Measurements from ENCODE around the gene ZBTB4. TPM values are rescaled to one million over a fixed set of nuclear protein-coding genes. Genes with fewer than 3 reads are reported as not detected.

ZBTB4 gene
- total RNA-seq (10.9 TPM), polyA plus RNA-seq (29.5 TPM)
- long read RNA-seq, donor 1: 0 reads
- long read RNA-seq, donor 2: 0 reads
- long read RNA-seq, donor 3, full-length matches to known transcripts: 5 of 113 reads
- long read RNA-seq, donor 3, partial matches to known transcripts: 108 of 113 reads
- long read RNA-seq, donor 3, other reads (novel, unspliced or antisense): 0 of 113 reads
- long read RNA-seq, donor 4, full-length matches to known transcripts: 1 of 6 reads
- long read RNA-seq, donor 4, partial matches to known transcripts: 5 of 6 reads
- long read RNA-seq, donor 4, other reads (novel, unspliced or antisense): 0 of 6 reads
- long read RNA-seq, donor 5, full-length matches to known transcripts: 4 of 888 reads
- long read RNA-seq, donor 5, partial matches to known transcripts: 617 of 888 reads
- long read RNA-seq, donor 5, other reads (novel, unspliced or antisense): 267 of 888 reads
- long read RNA-seq, donor 6, full-length matches to known transcripts: 5 of 546 reads
- long read RNA-seq, donor 6, partial matches to known transcripts: 343 of 546 reads
- long read RNA-seq, donor 6, other reads (novel, unspliced or antisense): 198 of 546 reads
- long read RNA-seq, donor 7, partial matches to known transcripts: 14 of 14 reads
- long read RNA-seq, donor 7, other reads (novel, unspliced or antisense): 0 of 14 reads
- long read RNA-seq, donor 8, full-length matches to known transcripts: 2 of 2 reads
- long read RNA-seq, donor 8, partial matches to known transcripts: 0 of 2 reads
- long read RNA-seq, donor 8, other reads (novel, unspliced or antisense): 0 of 2 reads
- long read RNA-seq, donor 9, full-length matches to known transcripts: 1 of 1 reads
- long read RNA-seq, donor 9, partial matches to known transcripts: 0 of 1 reads
- long read RNA-seq, donor 9, other reads (novel, unspliced or antisense): 0 of 1 reads
- long read RNA-seq, donor 10, full-length matches to known transcripts: 2 of 69 reads
- long read RNA-seq, donor 10, partial matches to known transcripts: 58 of 69 reads
- long read RNA-seq, donor 10, other reads (novel, unspliced or antisense): 9 of 69 reads

GRCh38 chr17:7479213-7480088, at the start of gene ZBTB4:
Gene ZBTB4, minus strand, starts transcription at chr17:7479631. Its CDS starts 12,830 bp downstream, at chr17:7466801.
- peak in 4 of 9 donors; percentile 54 to 82 (median 62) for DNase-seq (ENCODE audit: low read depth in 6 of 9, low spot score in 9 of 9)
- Histone ChIP-seq H3K9me3 (ENCODE audit: control insufficient read depth in 2 of 2, insufficient read depth in 1 of 2, low read length in 1 of 2) (no peaks in the 10 kb centered on the region), H3K4me1 (ENCODE audit: control insufficient read depth in 2 of 2, insufficient read depth in 2 of 2, low read length in 2 of 2) (peaks cover 23 to 62% of the 10 kb centered on the region in 2 donors)

GRCh38 chr17:7528842-7529241, 49.4 kb upstream of the ZBTB4 start:
- H3K4me3 ChIP-seq (ENCODE audit: low read length in 2 of 2): no peak overlapping the region
- no peaks in the 10 kb centered on the region for H3K27me3 ChIP-seq (ENCODE audit: control insufficient read depth in 2 of 2, insufficient read depth in 1 of 2, low read length in 1 of 2)
- no peaks in the 10 kb centered on the region for H3K4me1 ChIP-seq (ENCODE audit: control insufficient read depth in 2 of 2, insufficient read depth in 2 of 2, low read length in 2 of 2)
- peaks cover 0 to 36% of the 10 kb centered on the region in 2 donors for H3K9me3 ChIP-seq (ENCODE audit: control insufficient read depth in 2 of 2, insufficient read depth in 1 of 2, low read length in 1 of 2)
- H3K27ac ChIP-seq (ENCODE audit: low read depth in 1 of 2, low read length in 1 of 2): no peak overlapping the region
- DNase-seq (ENCODE audit: low read depth in 6 of 9, low spot score in 9 of 9): no peak
- H3K36me3 ChIP-seq (ENCODE audit: control insufficient read depth in 2 of 2, insufficient read depth in 2 of 2, low read length in 1 of 2): no peaks in the 10 kb centered on the region

More at GRCh38 chr17:7479213-7480088, at the start of gene ZBTB4:
- Histone ChIP-seq H3K36me3 (ENCODE audit: control insufficient read depth in 2 of 2, insufficient read depth in 2 of 2, low read length in 1 of 2) (peaks cover 0 to 2% of the 10 kb centered on the region in 2 donors), H3K27me3 (ENCODE audit: control insufficient read depth in 2 of 2, insufficient read depth in 1 of 2, low read length in 1 of 2) (no peaks in the 10 kb centered on the region), H3K27ac (ENCODE audit: low read depth in 1 of 2, low read length in 1 of 2) (peak within 1 kb of the TSS; percentile 91 to 98), H3K4me3 (ENCODE audit: low read length in 2 of 2) (peak within 1 kb of the TSS; percentile 69 to 97)
- 1% methylated on average over 92 of the region's 92 CpGs for WGBS

GRCh38 chr17:7523033-7523432, 43.6 kb upstream of the ZBTB4 start:
- no peak for DNase-seq (ENCODE audit: low read depth in 6 of 9, low spot score in 9 of 9)
- no peaks in the 10 kb centered on the region for H3K27me3 ChIP-seq (ENCODE audit: control insufficient read depth in 2 of 2, insufficient read depth in 1 of 2, low read length in 1 of 2)
- H3K4me3 ChIP-seq (ENCODE audit: low read length in 2 of 2): no peak overlapping the region
- WGBS: 63% methylated on average over 10 of the region's 10 CpGs
- H3K4me1 ChIP-seq (ENCODE audit: control insufficient read depth in 2 of 2, insufficient read depth in 2 of 2, low read length in 2 of 2): no peaks in the 10 kb centered on the region
- H3K36me3 ChIP-seq (ENCODE audit: control insufficient read depth in 2 of 2, insufficient read depth in 2 of 2, low read length in 1 of 2): no peaks in the 10 kb centered on the region
- no peak overlapping the region for H3K27ac ChIP-seq (ENCODE audit: low read depth in 1 of 2, low read length in 1 of 2)
- peaks cover 0 to 18% of the 10 kb centered on the region in 2 donors for H3K9me3 ChIP-seq (ENCODE audit: control insufficient read depth in 2 of 2, insufficient read depth in 1 of 2, low read length in 1 of 2)

- Histone ChIP-seq H3K27ac (ENCODE audit: low read depth in 1 of 2, low read length in 1 of 2) (no peak overlapping the region), H3K36me3 (ENCODE audit: control insufficient read depth in 2 of 2, insufficient read depth in 2 of 2, low read length in 1 of 2) (peaks cover 37 to 42% of the 10 kb centered on the region in 2 donors), H3K27me3 (ENCODE audit: control insufficient read depth in 2 of 2, insufficient read depth in 1 of 2, low read length in 1 of 2) (no peaks in the 10 kb centered on the region), H3K9me3 (ENCODE audit: control insufficient read depth in 2 of 2, insufficient read depth in 1 of 2, low read length in 1 of 2) (no peaks in the 10 kb centered on the region), H3K4me3 (ENCODE audit: low read length in 2 of 2) (no peak overlapping the region), H3K4me1 (ENCODE audit: control insufficient read depth in 2 of 2, insufficient read depth in 2 of 2, low read length in 2 of 2) (no peaks in the 10 kb centered on the region)
- no peak for DNase-seq (ENCODE audit: low read depth in 6 of 9, low spot score in 9 of 9)
- 92% methylated on average over 13 of the region's 13 CpGs for WGBS
Observed at GRCh38 chr17:7515911-7516610, 36.6 kb upstream of the ZBTB4 start.

GRCh38 chr17:7513850-7514419, 34.5 kb upstream of the ZBTB4 start:
- WGBS: 95% methylated on average over 17 of the region's 17 CpGs
- H3K9me3 ChIP-seq (ENCODE audit: control insufficient read depth in 2 of 2, insufficient read depth in 1 of 2, low read length in 1 of 2): no peaks in the 10 kb centered on the region
- H3K4me3 ChIP-seq (ENCODE audit: low read length in 2 of 2): no peak overlapping the region
- DNase-seq (ENCODE audit: low read depth in 6 of 9, low spot score in 9 of 9): no peak
- H3K27ac ChIP-seq (ENCODE audit: low read depth in 1 of 2, low read length in 1 of 2): no peak overlapping the region
- H3K27me3 ChIP-seq (ENCODE audit: control insufficient read depth in 2 of 2, insufficient read depth in 1 of 2, low read length in 1 of 2): no peaks in the 10 kb centered on the region
- H3K36me3 ChIP-seq (ENCODE audit: control insufficient read depth in 2 of 2, insufficient read depth in 2 of 2, low read length in 1 of 2): peaks cover 58 to 63% of the 10 kb centered on the region in 2 donors
- no peaks in the 10 kb centered on the region for H3K4me1 ChIP-seq (ENCODE audit: control insufficient read depth in 2 of 2, insufficient read depth in 2 of 2, low read length in 2 of 2)

- no peak for DNase-seq (ENCODE audit: low read depth in 6 of 9, low spot score in 9 of 9)
- WGBS: 95% methylated on average over 20 of the region's 20 CpGs
- Histone ChIP-seq H3K9me3 (ENCODE audit: control insufficient read depth in 2 of 2, insufficient read depth in 1 of 2, low read length in 1 of 2) (no peaks in the 10 kb centered on the region), H3K36me3 (ENCODE audit: control insufficient read depth in 2 of 2, insufficient read depth in 2 of 2, low read length in 1 of 2) (peaks cover 67 to 73% of the 10 kb centered on the region in 2 donors), H3K4me1 (ENCODE audit: control insufficient read depth in 2 of 2, insufficient read depth in 2 of 2, low read length in 2 of 2) (no peaks in the 10 kb centered on the region), H3K27ac (ENCODE audit: low read depth in 1 of 2, low read length in 1 of 2) (no peak overlapping the region), H3K27me3 (ENCODE audit: control insufficient read depth in 2 of 2, insufficient read depth in 1 of 2, low read length in 1 of 2) (no peaks in the 10 kb centered on the region), H3K4me3 (ENCODE audit: low read length in 2 of 2) (no peak overlapping the region)
Observed at GRCh38 chr17:7512824-7513540, 33.6 kb upstream of the ZBTB4 start.

- DNase-seq (ENCODE audit: low read depth in 6 of 9, low spot score in 9 of 9): no peak
- WGBS: 98% methylated on average over 15 of the region's 15 CpGs
- H3K9me3 ChIP-seq (ENCODE audit: control insufficient read depth in 2 of 2, insufficient read depth in 1 of 2, low read length in 1 of 2): no peaks in the 10 kb centered on the region
- H3K27me3 ChIP-seq (ENCODE audit: control insufficient read depth in 2 of 2, insufficient read depth in 1 of 2, low read length in 1 of 2): no peaks in the 10 kb centered on the region
- no peak overlapping the region for H3K4me3 ChIP-seq (ENCODE audit: low read length in 2 of 2)
- no peak overlapping the region for H3K27ac ChIP-seq (ENCODE audit: low read depth in 1 of 2, low read length in 1 of 2)
- H3K4me1 ChIP-seq (ENCODE audit: control insufficient read depth in 2 of 2, insufficient read depth in 2 of 2, low read length in 2 of 2): no peaks in the 10 kb centered on the region
- peaks cover 72 to 80% of the 10 kb centered on the region in 2 donors for H3K36me3 ChIP-seq (ENCODE audit: control insufficient read depth in 2 of 2, insufficient read depth in 2 of 2, low read length in 1 of 2)
Observed at GRCh38 chr17:7512105-7512504, 32.7 kb upstream of the ZBTB4 start.
